HG03442 (cell line): ENCODE data around the gene ARHGEF37.

Experiments used
- ATAC-seq: cut with Tn5 transposase; IDR thresholded peaks from one replicate; pipeline ENCODE4 v1.9.1; 2021; ENCODE audit warnings: mild to moderate bottlenecking, moderate library complexity; ENCODE audit not compliant: unreplicated experiment

ARHGEF37 gene

GRCh38 chr5:149598966-149599365 is 17.7 kb downstream of the ARHGEF37 start:
- ATAC-seq: no peak

- ATAC-seq: no peak
Observed at GRCh38 chr5:149599375-149599774, 18.1 kb downstream of the ARHGEF37 start.

DNA sequence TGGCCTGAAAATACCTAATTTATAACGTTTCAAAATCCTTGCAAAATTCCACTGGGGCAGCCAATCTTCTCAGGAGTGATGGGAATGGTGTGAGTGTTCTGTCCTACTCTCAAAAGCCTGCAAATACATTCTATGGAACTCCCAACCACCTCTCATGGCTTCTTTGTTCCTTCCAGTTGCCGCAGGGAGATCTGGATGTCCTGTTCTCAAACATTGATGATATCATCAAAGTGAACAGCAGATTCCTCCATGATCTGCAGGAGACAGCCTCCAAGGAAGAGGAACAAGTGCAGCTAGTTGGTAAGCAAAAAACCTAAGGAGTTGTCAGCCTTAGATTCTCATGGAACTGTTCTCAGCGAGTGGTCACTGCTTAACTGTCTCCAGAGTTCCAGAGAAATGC is 19.6 kb downstream of the ARHGEF37 start:
- no peak for ATAC-seq

- ATAC-seq: no peak
Observed at GRCh38 chr5:149603210-149603609, 21.9 kb downstream of the ARHGEF37 start.

DNA sequence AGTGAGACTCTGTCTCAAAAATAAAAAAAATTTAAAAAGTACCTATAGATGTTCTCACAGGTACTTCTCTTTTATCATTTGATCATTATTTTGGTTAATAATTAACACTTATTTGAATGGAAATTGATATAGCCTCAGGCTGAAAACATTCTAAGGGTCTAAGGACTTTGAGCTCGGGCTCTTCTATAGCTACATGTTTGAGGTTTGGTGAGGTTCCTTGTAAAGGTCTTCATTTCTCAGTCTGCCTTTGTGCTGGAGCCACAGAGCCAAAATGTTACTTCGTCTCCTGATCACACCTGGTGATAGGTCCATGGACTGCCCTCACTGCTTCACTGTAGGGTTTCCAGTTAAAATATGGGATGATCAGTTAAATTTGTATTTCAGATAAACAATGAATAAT is 22.6 kb downstream of the ARHGEF37 start:
- ATAC-seq: no peak

DNA sequence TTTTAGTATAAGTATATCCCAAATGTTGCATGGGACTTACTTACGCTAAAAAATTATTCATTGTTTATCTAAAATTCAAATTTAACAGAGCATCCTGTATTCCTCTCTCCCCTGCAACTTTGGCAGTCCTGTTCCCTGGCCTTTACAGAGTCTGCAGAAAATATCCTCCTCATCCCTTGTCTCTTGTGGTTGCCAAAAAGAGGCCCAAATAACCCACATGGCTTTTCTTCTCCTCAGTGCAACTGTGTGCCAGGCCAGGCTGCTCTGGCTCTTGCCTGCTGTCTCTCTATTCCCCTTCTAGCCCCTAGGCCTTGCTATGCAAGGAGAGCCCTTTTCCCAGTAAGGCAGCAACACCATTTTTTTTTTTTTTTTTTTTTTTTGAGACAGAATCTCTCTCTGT is 23.0 kb downstream of the ARHGEF37 start:
- no peak for ATAC-seq

DNA sequence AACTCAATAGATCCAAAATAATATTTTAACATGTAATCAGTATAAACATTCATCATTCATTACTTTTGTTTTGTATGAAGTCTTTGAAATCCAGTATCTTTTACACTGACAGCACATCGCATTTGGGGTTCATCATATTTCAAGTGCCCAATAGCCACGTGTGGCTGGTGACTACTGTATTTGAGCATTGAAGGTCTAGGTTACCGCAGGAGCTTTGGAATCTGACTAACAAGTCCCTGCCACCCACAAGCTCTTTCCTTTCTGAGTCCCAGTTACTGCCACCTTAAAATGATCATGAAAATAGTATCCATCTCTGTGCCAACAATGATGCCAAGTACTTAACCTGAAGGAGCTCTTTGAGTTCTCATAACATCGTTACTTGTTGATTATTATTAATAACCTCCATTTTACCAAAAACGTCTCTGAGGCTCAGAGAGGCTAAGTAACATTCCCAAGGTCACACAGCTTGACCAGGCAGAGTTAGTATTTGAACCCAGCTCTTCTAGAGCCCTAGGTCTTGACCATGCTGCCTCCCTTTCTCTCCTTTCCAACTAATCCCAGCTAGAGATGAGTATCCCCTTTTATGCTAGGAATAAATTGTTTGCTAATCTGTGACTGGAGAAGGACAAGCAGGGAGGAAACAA is 24.2 kb downstream of the ARHGEF37 start:
- ATAC-seq: no peak

DNA sequence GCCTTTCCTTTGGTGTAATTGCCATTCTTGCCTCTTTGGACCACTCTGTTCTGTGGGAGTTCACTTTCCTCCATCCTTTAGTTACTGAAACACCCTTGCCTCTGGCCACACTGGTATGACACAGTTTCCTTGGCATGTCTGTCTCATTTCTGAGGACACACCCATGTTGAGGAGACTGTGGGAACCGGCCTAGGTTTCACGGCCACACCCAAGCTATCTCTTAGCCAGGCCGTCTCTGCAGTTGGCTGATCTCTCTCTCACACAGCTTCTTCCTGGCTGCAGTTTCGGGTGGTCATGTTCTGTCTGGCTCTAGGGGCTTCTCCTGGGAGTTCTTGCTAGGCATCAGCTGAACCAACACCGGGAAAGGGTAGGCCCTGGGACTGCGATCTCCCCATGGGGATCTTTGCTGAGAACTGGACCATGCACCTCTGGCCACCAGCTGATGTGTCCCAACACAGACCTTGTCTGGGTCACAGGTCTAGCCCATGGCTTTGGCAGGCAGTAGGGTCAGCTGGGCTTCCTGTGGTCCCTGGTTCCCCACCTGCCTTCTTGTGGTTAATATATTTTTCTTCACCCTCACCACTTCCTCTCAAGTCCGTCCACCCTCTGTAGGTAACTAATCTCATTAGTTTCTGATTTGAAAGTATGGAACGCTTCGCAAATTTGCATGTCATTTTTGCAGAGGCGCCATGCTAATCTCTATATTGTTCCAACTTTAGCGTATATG is 24.9 kb downstream of the ARHGEF37 start:
- peak; percentile 88 for ATAC-seq

GRCh38 chr5:149608936-149609545 is 27.7 kb downstream of the ARHGEF37 start:
- ATAC-seq: no peak

- ATAC-seq: no peak
Observed at GRCh38 chr5:149609640-149610219, 28.4 kb downstream of the ARHGEF37 start.

GRCh38 chr5:149610589-149611255 is 29.4 kb downstream of the ARHGEF37 start:
- ATAC-seq: no peak

GRCh38 chr5:149611326-149611725 is 30.0 kb downstream of the ARHGEF37 start:
- no peak for ATAC-seq

- ATAC-seq: no peak
Observed at GRCh38 chr5:149614034-149614907, 33.0 kb downstream of the ARHGEF37 start.

DNA sequence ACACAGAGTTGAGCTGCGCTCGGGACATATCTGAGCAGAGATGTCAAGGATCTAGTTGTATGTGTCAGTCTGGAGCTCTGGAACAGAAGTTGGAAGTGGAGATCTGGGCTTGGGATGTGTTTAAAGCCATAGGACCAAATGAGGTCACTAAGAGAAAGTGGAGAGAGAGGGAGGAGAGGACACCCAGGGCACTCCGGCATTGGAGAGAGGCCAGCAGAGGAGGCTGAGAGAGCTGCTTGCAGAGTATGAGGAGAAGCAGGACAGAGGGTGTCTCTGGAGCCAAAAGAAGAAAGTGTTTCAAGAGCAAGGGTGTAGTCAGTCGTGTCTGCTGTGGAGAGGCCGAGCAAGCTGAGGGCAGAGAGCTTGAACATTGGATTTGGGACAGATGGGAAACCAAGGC is 34.7 kb downstream of the ARHGEF37 start:
- no peak for ATAC-seq

- peak; percentile 65 for ATAC-seq
Observed at GRCh38 chr5:149616727-149617285, 35.5 kb downstream of the ARHGEF37 start.

DNA sequence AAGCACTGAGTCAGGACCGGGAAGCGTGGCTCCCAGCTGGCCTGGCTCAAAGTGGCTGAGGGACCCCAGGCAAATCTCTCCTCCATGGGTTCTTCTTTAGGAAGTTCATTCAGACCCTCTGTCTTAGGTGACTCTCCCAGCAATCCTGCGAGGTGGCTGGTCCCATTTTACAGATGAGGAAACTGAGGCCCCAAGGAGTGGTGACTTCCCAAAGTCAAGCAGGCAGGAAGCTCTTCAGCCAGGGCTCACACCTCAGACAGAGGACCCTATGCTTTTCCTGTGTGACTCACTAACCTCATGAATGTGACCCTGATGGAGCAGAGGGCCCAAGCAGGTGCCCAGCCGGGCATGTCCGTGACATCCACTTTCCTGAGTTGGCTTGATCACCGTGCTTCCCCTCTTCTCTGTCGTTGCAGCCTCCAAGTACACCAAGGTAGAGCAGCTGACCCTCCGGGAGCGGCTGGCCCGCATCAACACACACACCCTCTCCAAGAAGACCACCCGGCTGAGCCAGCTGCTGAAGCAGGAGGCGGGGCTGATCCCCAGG is 36.5 kb downstream of the ARHGEF37 start:
- peak; percentile 50 for ATAC-seq

- peak; percentile 36 for ATAC-seq
Observed at GRCh38 chr5:149618581-149619248, 37.4 kb downstream of the ARHGEF37 start.

DNA sequence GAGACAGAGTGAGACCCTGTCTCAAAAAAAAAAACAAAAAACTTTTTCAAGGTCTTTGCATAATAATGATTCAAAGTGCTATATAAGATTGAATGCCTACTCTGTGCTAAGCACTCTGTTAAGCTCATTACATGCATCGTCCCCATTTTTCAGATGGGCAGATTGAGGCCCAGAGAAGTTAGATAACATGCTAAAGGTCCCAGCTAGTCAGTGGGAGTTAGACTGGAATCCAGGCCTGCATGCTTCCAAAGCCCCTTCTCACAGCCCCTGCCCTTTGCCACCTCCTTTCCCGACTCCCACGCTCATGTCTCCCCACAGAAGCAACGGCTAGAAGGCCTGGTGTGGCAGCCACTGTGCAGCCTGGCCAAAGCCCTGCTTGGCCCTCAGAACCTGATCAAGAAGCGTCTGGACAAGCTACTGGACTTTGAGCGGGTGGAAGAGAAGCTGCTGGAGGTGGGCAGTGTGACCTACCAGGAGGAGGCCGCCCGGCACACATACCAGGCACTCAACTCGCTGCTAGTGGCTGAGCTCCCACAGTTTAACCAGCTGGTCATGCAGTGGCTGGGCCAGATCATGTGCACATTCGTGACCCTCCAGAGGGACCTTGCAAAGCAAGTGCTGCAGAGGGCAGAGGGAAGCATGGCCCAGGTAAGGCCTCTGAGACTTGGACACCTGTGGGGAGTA is 40.3 kb downstream of the ARHGEF37 start:
- ATAC-seq: no peak

- ATAC-seq: no peak
Observed at GRCh38 chr5:149622466-149622865, 41.2 kb downstream of the ARHGEF37 start.
